Subcutaneous preadipocyte (primary cell): ENCODE measurements around the gene BGN. TPM values are rescaled to one million over a fixed set of nuclear protein-coding genes. Genes with fewer than 3 reads are reported as not detected.

ENCODE experiments used
- total RNA-seq: library from RNA; depleted of rRNA; stranded (reverse); fragments of >200 nt; gene quantifications from 2 replicates; pipeline ENCODE4 v1.2.3, GENCODE V29; 2012

BGN gene
- 3.3 and 11.4 TPM in 2 replicates for total RNA-seq

DNA sequence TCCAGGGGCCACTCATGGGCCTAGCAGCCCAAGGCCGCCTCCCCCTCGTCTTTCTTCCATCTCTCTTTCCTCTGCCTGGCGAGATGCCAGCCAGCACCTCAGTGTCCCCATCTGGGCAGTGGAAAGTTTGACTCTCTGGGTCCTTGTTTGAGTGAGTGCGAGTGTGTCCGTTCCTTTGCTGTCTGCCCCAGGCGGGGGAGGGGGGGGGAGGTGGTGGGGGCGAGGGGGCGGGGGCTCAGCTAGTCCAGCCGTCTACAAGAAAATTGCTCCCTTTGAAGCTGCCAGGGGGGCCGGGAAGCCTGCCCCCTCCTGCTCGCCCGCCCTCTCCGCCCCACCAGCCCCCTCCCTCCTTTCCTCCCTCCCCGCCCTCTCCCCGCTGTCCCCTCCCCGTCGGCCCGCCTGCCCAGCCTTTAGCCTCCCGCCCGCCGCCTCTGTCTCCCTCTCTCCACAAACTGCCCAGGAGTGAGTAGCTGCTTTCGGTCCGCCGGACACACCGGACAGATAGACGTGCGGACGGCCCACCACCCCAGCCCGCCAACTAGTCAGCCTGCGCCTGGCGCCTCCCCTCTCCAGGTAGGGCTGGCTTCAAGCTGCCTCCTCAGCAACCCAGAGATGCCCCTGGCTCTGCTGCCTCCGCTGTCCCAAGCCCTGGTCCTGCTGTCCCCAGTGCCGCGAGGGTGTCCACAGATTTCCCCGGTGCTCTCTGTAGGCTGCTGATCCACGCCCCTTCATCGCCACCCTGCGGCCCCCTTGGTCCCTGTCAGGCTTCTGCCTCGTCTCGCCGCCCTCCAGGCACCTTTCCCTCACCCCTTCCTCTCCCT lies at the start of gene BGN:
Gene BGN, plus strand, starts transcription at position 440 of the 821 bp plus-strand sequence. CDS start 9,652 bp downstream, outside the sequence.

GRCh38 chrX:153445856-153446635 lies 48.7 kb upstream of the BGN start, which contains the start of gene TREX2:
TSS of gene TREX2 (minus strand) at chrX:153446056. CDS start at chrX:153445430, 626 bp downstream.

GRCh38 chrX:153470411-153471363 lies 24.1 kb upstream of the BGN start, which contains the start of gene HAUS7:
TSS of gene HAUS7 (minus strand) at chrX:153470576. CDS start at chrX:153470557, 19 bp downstream.

DNA sequence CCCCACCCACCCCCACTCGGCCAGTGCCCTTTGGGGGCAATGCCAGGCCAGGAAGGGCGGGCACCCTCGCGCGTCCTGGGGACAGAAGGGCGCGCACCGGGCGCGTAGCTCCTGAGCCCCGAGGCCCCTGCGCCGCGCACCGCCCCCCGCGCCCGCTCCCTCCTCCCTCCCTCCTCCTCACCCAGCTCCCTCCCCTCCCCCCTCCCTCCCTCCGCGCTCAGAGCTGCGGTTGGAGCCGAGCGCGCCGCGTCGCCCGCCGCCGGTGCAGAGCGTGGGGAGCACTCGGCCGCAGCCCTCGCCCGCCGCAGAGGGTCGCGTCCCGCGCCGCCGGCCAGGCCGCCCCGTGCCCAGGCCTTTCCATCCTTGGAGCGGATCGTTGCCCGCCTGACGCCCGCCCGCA lies 22.6 kb downstream of the BGN start, which contains the start of gene ATP2B3:
Gene ATP2B3, plus strand, starts transcription at position 220 of the 400 bp plus-strand sequence. CDS start 18,606 bp downstream, outside the sequence.

Other genes with a start within 250 kb of the BGN start
- not detected in 2 replicates for gene PNMA6F, start 173.2 kb upstream of the BGN start, total RNA-seq
- 7.8 and 8.1 TPM in 2 replicates for gene ZNF275, start 160.8 kb upstream of the BGN start, total RNA-seq
- not detected in 2 replicates for gene PNMA6E, start 93.6 kb upstream of the BGN start, total RNA-seq
- under 0.01 TPM in 2 replicates for gene ZFP92, start 83.5 kb upstream of the BGN start, total RNA-seq
- gene TREX2, start 48.9 kb upstream of the BGN start, total RNA-seq = 1.5 and 2.7 TPM in 2 replicates
- 23.5 and 26.0 TPM in 2 replicates for gene HAUS7, start 24.4 kb upstream of the BGN start, total RNA-seq
- not detected in 2 replicates for gene ATP2B3, start 22.7 kb downstream of the BGN start, total RNA-seq
- 28.7 and 33.4 TPM in 2 replicates for gene CCNQ, start 104.2 kb downstream of the BGN start, total RNA-seq
- under 0.01 TPM in 1 of 2 replicates, not detected in the other for gene DUSP9, start 152.2 kb downstream of the BGN start, total RNA-seq
- gene PNCK, start 178.8 kb downstream of the BGN start, total RNA-seq = not detected in 2 replicates
- gene SLC6A8, start 192.9 kb downstream of the BGN start, total RNA-seq = 6.6 and 8.4 TPM in 2 replicates
- gene BCAP31, start 229.4 kb downstream of the BGN start, total RNA-seq = 119 and 149 TPM in 2 replicates
- gene ABCD1, start 229.9 kb downstream of the BGN start, total RNA-seq = 8.4 and 8.8 TPM in 2 replicates